ENCODE measurements around the gene HSPB2. TPM values are rescaled to one million over a fixed set of nuclear protein-coding genes. Genes with fewer than 3 reads are reported as not detected.
A peak's percentile ranks its signal among the peaks of the same experiment; 100 is the strongest.

Gene HSPB2
- total and polyA plus RNA-seq, 8 donors: 0.37 to 5.1 (median 3.0) TPM; not detected in 4

DNA sequence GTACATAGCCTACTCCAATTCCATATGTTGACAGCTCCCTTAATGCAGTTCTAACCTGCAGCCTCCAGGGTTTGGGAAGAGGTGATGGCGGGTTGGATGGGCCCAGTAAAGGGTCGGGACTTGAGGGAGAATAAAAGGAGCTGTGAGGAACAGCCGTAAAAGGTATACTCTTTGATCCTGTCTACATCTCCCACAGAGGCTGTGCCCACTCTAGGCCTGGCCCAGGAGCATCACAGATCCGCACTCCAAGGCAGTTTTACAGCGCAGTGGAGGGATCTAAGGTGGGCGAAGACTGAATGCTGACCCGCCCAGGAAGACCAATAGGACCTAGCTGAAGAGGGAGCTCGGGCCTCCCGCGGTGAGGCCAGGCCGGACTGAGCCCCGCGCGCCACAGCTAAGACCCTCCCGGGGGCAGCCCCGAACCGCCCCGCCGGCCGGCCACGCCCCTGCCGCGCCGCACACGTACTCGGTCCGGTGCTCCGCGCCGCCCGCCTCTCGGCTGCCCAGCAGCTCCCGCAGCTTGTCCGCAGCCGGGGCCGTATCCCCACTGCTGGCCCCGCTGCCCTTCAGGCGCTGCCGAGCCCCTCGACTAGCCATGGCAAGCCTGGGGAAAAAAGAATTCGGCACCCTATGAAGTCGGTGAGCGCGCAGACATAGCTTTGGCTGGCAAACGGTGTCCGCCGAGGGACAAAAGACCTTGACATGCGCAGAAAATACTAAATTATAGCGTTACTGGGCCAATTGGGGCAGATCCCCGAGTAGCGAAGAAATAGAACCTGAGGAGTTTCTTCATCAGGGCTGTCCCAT lies 41.4 kb upstream of the HSPB2 start, which contains the start of gene ALG9:
Gene ALG9, minus strand, starts transcription at position 696 of the 807 bp plus-strand sequence. Its CDS starts 99 bp downstream, at position 597.
- peak within 1 kb of the TSS; percentile 84 to 97 (median 90) for H3K27ac ChIP-seq

DNA sequence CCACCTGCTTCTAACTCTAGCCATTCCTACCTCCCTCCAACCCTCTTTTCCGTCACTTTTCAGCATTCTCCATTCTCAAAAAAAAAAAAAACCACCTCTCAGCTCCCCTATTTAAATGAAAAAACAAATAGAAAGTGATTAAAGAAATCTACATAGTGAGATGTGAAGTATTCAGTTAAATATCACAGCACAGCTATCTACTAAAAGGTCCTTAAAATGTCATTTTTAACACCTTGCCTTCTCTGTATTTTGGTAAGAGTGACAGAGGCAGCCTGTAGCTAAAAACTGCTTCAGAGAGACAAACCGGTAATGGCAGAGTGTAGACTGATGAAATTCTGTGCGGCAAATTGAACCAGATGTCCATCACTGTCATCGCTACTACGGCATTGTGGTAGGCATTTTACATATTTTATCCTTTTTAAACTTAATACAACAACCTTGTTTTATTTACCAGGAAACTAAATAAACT lies 40.8 kb upstream of the HSPB2 start:
- TF ChIP-seq POLR2AphosphoS5 (IDR thresholded peaks at IDR 0.05) (no peak), EP300 (IDR thresholded peaks at IDR 0.05) (no peak), POLR2A (IDR thresholded peaks at IDR 0.05) (no peak)
- WGBS, 5 donors: 53 to 62% (median 56%) methylated on average over 5 of the region's 5 CpGs
- Histone ChIP-seq H3K4me3 (peak overlapping the region; percentile 73 to 97 (median 95)), H3K4me1 (peaks cover 4 to 32% (median 18%) of the 10 kb centered on the region in 4 donors), H3K36me3 (peaks cover 11 to 38% (median 32%) of the 10 kb centered on the region in 4 donors), H3K27ac (peak overlapping the region; percentile 84 to 97 (median 90)), H3K27me3 (no peaks in the 10 kb centered on the region), H3K9me3 (no peaks in the 10 kb centered on the region)
- intact Hi-C loops (cut with DNase I; ENCODE audit: low total_unique reads): no loop called here
- peak in 1 of 2 donors; percentile 12 for DNase-seq

More for the DNA sequence above, 41.4 kb upstream of the HSPB2 start, which contains the start of gene ALG9:
- Histone ChIP-seq H3K4me3 (peak within 1 kb of the TSS; percentile 73 to 97 (median 95)), H3K4me1 (peaks cover 4 to 32% (median 18%) of the 10 kb centered on the region in 4 donors), H3K9me3 (no peaks in the 10 kb centered on the region), H3K36me3 (peaks cover 17 to 44% (median 37%) of the 10 kb centered on the region in 4 donors), H3K27me3 (no peaks in the 10 kb centered on the region)
- no peak for TF ChIP-seq EP300 (IDR thresholded peaks at IDR 0.05)
- TF ChIP-seq, protein P1, sequence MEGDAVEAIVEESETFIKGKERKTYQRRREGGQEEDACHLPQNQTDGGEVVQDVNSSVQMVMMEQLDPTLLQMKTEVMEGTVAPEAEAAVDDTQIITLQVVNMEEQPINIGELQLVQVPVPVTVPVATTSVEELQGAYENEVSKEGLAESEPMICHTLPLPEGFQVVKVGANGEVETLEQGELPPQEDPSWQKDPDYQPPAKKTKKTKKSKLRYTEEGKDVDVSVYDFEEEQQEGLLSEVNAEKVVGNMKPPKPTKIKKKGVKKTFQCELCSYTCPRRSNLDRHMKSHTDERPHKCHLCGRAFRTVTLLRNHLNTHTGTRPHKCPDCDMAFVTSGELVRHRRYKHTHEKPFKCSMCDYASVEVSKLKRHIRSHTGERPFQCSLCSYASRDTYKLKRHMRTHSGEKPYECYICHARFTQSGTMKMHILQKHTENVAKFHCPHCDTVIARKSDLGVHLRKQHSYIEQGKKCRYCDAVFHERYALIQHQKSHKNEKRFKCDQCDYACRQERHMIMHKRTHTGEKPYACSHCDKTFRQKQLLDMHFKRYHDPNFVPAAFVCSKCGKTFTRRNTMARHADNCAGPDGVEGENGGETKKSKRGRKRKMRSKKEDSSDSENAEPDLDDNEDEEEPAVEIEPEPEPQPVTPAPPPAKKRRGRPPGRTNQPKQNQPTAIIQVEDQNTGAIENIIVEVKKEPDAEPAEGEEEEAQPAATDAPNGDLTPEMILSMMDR (IDR thresholded peaks at IDR 0.05): peak in 4 of 7 experiments; percentile 13 to 53 (median 18)
- TF ChIP-seq POLR2AphosphoS5 (IDR thresholded peaks at IDR 0.05): peak; percentile 36 to 87 (median 57)
- DNase-seq: peak; percentile 78 to 94
- 0 to 1% (median 1%) methylated on average over 11 to 51 of the region's 51 CpGs for whole genome bisulfite sequencing, 5 donors
- intact Hi-C loops (cut with DNase I; ENCODE audit: low total_unique reads): no loop called here

DNA sequence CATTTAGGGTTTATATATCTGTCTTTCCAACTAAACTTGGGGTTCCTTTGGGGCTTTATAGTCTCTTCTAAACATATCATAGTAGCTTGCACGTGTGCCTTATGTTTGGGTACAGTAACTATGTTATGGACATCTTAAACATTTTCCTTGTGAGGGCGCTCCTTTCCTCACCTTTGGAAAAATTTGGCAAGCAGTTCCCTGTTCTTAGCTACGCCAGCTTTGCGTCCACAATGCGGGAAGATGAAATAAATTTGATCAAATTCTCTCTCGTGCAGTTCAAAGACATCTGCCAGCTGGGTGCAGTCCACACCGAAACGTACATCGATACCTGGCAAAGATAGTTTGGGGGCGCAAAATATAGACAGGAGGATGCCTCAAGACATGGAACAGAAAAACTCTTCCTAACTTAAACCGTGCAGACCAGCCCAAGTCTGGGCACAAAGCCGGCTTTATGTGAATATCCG lies 34.1 kb upstream of the HSPB2 start:
- TF ChIP-seq POLR2A (IDR thresholded peaks at IDR 0.05) (no peak), POLR2AphosphoS5 (IDR thresholded peaks at IDR 0.05) (no peak), EP300 (IDR thresholded peaks at IDR 0.05) (no peak)
- TF ChIP-seq, protein P1 (IDR thresholded peaks at IDR 0.05): no peak
- H3K9me3 ChIP-seq: no peaks in the 10 kb centered on the region
- DNase-seq: no peak
- 0 to 1% (median 0%) methylated on average over 13 of the region's 13 CpGs for WGBS, 5 donors
- H3K27me3 ChIP-seq: no peaks in the 10 kb centered on the region
- H3K27ac ChIP-seq: peak overlapping the region; percentile 85 to 97 (median 95)
- peak overlapping the region; percentile 52 to 70 (median 60) for H3K4me3 ChIP-seq
- H3K4me1 ChIP-seq: peaks cover 6 to 20% (median 19%) of the 10 kb centered on the region in 4 donors
- intact Hi-C loops (cut with DNase I; ENCODE audit: low total_unique reads): no loop called here
- H3K36me3 ChIP-seq: peaks cover 2 to 21% (median 14%) of the 10 kb centered on the region in 4 donors

DNA sequence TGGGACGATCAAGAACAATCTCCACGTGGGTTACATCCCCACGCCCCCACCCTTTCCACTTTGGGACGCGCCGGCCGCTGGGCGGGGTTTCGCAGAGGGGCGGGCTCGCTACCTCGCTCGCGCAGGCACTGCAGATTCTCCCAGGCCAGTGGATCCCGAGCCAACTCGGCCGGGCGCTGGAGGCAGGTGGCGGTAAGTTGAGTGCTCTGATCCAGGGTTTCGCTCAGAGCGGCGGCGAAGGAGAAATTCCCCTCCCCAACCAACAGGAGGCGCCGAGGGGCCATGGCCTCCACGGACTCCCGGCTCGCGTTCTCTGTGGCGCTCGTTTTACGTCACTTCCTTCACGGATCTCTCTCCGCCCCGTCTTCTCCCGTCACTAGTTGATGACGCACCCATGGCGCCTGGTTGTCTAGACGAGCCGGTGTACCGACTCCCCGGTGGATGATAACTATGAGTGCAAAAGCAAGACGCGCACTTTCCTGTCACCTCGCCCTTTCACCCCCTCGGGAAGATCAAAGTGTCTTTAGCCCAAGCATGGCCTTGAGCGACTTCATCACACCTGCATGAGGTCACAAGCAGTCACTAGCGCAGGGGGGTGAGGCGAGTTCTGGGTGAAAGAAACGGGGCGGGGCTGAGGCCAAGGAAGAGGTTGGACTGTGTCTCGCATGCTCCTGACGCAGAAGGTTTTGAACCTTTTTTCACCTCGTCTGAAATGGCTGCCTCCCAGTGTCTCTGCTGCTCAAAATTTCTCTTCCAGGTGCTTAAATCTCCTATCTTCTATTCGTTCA lies 33.5 kb upstream of the HSPB2 start, which contains the start of the genes CFAP68 and FDXACB1:
Gene CFAP68, plus strand, starts transcription at position 693 of the 788 bp plus-strand sequence. Its CDS starts 20 bp downstream, at position 713.
Gene FDXACB1, minus strand, starts transcription at position 317 of the 788 bp plus-strand sequence. Its CDS starts 33 bp downstream, at position 284.
- 0% methylated on average over 22 to 55 of the region's 55 CpGs for WGBS, 5 donors
- intact Hi-C loops (cut with DNase I; ENCODE audit: low total_unique reads): no loop called here

More for the DNA sequence above, 33.5 kb upstream of the HSPB2 start, which contains the start of the genes CFAP68 and FDXACB1:
- TF ChIP-seq EP300 (IDR thresholded peaks at IDR 0.05) (peak; percentile 92), POLR2AphosphoS5 (IDR thresholded peaks at IDR 0.05) (peak; percentile 77 to 90 (median 84)), POLR2A (IDR thresholded peaks at IDR 0.05) (no peak)
- TF ChIP-seq, protein P1 (IDR thresholded peaks at IDR 0.05): peak in 6 of 7 experiments; percentile 87 to 99 (median 96)
- Histone ChIP-seq H3K4me3 (peak within 1 kb of the TSS; percentile 52 to 70 (median 60)), H3K36me3 (peaks cover 2 to 28% (median 18%) of the 10 kb centered on the region in 4 donors), H3K27ac (peak within 1 kb of the TSS; percentile 85 to 97 (median 95)), H3K4me1 (peaks cover 6 to 20% (median 19%) of the 10 kb centered on the region in 4 donors), H3K27me3 (no peaks in the 10 kb centered on the region), H3K9me3 (no peaks in the 10 kb centered on the region)
- DNase-seq: peak; percentile 97 to 99
